Activated B cell treated with CpG ODN at 0.5 μM for 24 hours (primary cell): ENCODE measurements around the gene PPP1R37. TPM values are rescaled to one million over a fixed set of nuclear protein-coding genes. Genes with fewer than 3 reads are reported as not detected.
A peak's percentile ranks its signal among the peaks of the same experiment; 100 is the strongest.

Source experiments
- ATAC-seq: fragments of 200-7000 bp; cut with Tn5 transposase; one replicate; pipeline ENCODE4 v1.10.0; 2021; ENCODE audit warnings: low read depth, mild to moderate bottlenecking, moderate library complexity
- CTCF ChIA-PET: fragments of 350-600 bp; sonication (Branson Sonifier 250); formaldehyde crosslinking; loops from one replicate; lab custom pipeline; 2021; ENCODE audit warnings: antibody characterized with exemption; lab: Charles Lee
- POLR2A ChIA-PET: fragments of 350-600 bp; sonication (Branson Sonifier 250); formaldehyde crosslinking; loops from one replicate; lab custom pipeline; 2021; ENCODE audit warnings: antibody characterized with exemption; lab: Charles Lee
- DNase-seq: peaks from one replicate; pipeline ENCODE4 v3.0.0; 2022
- H3K27ac Mint-ChIP-seq: one replicate; pipeline ENCODE4 v1.8.0; 2020; ENCODE audit warnings: mixed read lengths
- H3K27me3 Mint-ChIP-seq: one replicate; pipeline ENCODE4 v1.8.0; 2021; ENCODE audit warnings: mixed read lengths
- H3K36me3 Mint-ChIP-seq: one replicate; pipeline ENCODE4 v1.8.0; 2021; ENCODE audit warnings: low read depth, mixed read lengths
- H3K4me1 Mint-ChIP-seq: one replicate; pipeline ENCODE4 v1.8.0; 2021; ENCODE audit warnings: mixed read lengths
- H3K4me3 Mint-ChIP-seq: one replicate; pipeline ENCODE4 v1.8.0; 2020; ENCODE audit warnings: mild to moderate bottlenecking, mixed read lengths
- H3K9me3 Mint-ChIP-seq: one replicate; pipeline ENCODE4 v1.8.0; 2020; ENCODE audit warnings: mixed read lengths
- intact Hi-C: fragments of 100-400 bp; cut with micrococcal nuclease; formaldehyde crosslinking; loops from one replicate; pipeline ENCODE4 v1.15.1; 2024
- total RNA-seq: library from RNA; stranded (reverse); gene quantifications from 2 replicates; pipeline ENCODE4 v1.2.3, GENCODE V29; 2022
- TF ChIP-seq, protein P1 (sequence below): fragments of 200-600 bp; IDR thresholded peaks from one replicate; pipeline ENCODE4 v1.8.0; 2022; ENCODE audit warnings: antibody characterized with exemption, mild to moderate bottlenecking

PPP1R37 gene, protein sequence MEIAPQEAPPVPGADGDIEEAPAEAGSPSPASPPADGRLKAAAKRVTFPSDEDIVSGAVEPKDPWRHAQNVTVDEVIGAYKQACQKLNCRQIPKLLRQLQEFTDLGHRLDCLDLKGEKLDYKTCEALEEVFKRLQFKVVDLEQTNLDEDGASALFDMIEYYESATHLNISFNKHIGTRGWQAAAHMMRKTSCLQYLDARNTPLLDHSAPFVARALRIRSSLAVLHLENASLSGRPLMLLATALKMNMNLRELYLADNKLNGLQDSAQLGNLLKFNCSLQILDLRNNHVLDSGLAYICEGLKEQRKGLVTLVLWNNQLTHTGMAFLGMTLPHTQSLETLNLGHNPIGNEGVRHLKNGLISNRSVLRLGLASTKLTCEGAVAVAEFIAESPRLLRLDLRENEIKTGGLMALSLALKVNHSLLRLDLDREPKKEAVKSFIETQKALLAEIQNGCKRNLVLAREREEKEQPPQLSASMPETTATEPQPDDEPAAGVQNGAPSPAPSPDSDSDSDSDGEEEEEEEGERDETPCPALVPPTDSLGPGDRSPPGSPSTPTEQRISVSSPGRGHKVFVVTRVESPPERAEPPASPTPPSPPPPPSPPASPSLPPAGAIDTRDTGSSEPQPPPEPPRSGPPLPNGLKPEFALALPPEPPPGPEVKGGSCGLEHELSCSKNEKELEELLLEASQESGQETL
- total RNA-seq = 18.8 and 27.2 TPM in 2 replicates

DNA sequence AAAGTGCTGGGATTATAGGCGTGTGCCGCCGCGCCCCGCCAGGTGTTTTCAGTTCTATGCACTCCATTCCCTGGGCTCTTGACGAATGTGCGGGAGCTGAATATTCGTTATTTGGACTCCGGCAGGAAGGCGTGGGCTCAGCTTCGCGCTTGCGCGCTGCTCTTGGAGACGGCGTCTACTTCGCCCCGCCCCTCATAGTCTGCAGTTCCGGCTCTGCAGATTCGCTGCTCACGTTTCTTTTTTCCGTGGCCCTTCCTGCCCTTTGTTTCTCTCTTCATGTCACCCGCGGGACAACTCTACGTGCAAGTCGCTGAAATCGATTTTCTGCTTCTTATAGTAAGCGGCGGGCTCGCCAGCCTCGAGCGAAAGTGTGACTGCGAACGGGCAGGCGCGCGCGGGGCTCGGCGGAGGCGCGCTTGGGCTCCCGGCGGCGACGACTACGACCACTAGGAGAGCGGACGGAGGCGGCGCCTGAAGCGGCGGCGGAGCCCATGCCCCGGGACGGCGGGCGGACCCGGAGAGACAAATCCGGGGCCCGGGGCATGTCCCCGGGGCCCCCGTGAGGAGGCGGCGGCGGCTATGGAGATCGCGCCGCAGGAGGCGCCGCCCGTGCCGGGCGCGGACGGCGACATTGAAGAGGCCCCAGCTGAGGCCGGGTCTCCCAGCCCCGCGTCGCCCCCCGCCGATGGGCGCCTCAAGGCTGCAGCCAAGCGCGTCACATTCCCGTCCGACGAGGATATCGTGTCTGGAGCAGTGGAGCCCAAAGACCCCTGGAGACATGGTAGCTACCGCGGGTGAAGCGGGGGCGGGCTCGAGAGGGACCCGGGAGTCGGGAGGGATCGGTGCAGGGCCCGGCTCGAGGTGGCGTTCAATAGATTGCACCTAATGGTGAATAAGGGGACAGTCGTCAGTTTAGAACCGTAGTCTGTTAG, at the start of gene PPP1R37:
PPP1R37 (plus strand) TSS at position 433 of the 932 bp plus-strand sequence; CDS start at position 580, 147 bp downstream.
- H3K27me3 Mint-ChIP-seq = no peaks in the 10 kb centered on the region
- peaks cover 24% of the 10 kb centered on the region for H3K36me3 Mint-ChIP-seq
- H3K4me1 Mint-ChIP-seq = peaks cover 54% of the 10 kb centered on the region
- CTCF ChIA-PET = interaction anchor here (0.9 to 2.9 kb wide), 5 partner anchors 25 to 85 kb away, joined by 3 to 11 read pairs (median 5); partner anchors contain the start of genes BLOC1S3 and TRAPPC6A
- no peaks in the 10 kb centered on the region for H3K9me3 Mint-ChIP-seq
- H3K4me3 Mint-ChIP-seq = peak within 1 kb of the TSS; percentile 93
- TF ChIP-seq, protein P1, sequence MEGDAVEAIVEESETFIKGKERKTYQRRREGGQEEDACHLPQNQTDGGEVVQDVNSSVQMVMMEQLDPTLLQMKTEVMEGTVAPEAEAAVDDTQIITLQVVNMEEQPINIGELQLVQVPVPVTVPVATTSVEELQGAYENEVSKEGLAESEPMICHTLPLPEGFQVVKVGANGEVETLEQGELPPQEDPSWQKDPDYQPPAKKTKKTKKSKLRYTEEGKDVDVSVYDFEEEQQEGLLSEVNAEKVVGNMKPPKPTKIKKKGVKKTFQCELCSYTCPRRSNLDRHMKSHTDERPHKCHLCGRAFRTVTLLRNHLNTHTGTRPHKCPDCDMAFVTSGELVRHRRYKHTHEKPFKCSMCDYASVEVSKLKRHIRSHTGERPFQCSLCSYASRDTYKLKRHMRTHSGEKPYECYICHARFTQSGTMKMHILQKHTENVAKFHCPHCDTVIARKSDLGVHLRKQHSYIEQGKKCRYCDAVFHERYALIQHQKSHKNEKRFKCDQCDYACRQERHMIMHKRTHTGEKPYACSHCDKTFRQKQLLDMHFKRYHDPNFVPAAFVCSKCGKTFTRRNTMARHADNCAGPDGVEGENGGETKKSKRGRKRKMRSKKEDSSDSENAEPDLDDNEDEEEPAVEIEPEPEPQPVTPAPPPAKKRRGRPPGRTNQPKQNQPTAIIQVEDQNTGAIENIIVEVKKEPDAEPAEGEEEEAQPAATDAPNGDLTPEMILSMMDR = no peak
- ATAC-seq = peak; percentile 69
- intact Hi-C loops = loop anchor here (1.0 to 5.0 kb wide), 6 partner anchors 10 to 341 kb away; partner anchors contain the start of genes BLOC1S3, CLASRP and TRAPPC6A
- POLR2A ChIA-PET = interaction anchor here (0.5 to 3.3 kb wide), 22 partner anchors 10 to 491 kb away, joined by 3 to 75 read pairs (median 5); partner anchors contain the start of genes BLOC1S3, CLPTM1, GEMIN7 and RELB
- DNase-seq = peak; percentile 81
- H3K27ac Mint-ChIP-seq = peak within 1 kb of the TSS; percentile 99

DNA sequence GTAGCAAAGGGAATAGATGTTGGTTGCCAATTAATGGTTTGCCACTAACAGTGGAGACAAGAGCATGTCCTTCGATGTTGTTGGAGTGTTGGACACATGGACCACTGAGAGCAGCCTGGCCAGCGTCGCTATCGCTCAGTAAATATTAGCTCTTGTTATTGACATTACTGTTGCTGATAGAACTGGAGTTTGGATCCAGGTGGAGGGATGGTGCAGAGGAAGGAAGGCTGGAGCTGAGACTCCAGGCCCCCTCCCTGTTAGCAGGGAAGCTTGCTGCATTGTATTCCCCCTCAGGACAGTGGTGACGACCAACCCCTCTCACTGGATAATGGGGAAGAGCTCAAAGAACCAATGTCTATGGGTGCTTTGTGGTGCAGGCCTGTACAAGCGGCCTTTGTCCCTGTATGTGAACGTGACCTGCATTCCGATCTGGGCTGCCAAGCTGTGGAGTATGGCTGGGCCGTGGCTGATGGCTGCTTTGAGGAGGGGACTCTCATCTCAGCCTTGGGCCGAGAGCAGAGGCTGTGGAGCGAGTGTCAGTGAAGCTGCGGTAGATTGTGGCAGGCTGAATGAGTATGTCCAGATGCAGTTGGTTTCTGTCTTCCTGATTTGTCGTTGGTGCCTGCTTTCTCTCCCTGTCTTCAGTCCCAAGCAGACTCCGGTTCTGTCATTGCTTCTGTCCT, 47.2 kb upstream of the PPP1R37 start:
- no peak for DNase-seq
- POLR2A ChIA-PET = interaction anchor here (0.6 to 1.4 kb wide), 7 partner anchors 14 to 542 kb away, joined by 3 to 6 read pairs (median 4); no protein-coding TSS in a partner anchor
- H3K4me1 Mint-ChIP-seq = peaks cover 77% of the 10 kb centered on the region
- TF ChIP-seq, protein P1 = no peak
- intact Hi-C loops = no loop called here
- peak overlapping the region; percentile 91 for H3K27ac Mint-ChIP-seq
- no peak overlapping the region for H3K4me3 Mint-ChIP-seq
- peaks cover 63% of the 10 kb centered on the region for H3K36me3 Mint-ChIP-seq
- CTCF ChIA-PET = interaction anchor here (1.3 to 3.1 kb wide), 2 partner anchors 13 to 56 kb away, joined by 3 to 11 read pairs; no protein-coding TSS in a partner anchor
- H3K27me3 Mint-ChIP-seq = no peaks in the 10 kb centered on the region
- ATAC-seq = no peak
- no peaks in the 10 kb centered on the region for H3K9me3 Mint-ChIP-seq

DNA sequence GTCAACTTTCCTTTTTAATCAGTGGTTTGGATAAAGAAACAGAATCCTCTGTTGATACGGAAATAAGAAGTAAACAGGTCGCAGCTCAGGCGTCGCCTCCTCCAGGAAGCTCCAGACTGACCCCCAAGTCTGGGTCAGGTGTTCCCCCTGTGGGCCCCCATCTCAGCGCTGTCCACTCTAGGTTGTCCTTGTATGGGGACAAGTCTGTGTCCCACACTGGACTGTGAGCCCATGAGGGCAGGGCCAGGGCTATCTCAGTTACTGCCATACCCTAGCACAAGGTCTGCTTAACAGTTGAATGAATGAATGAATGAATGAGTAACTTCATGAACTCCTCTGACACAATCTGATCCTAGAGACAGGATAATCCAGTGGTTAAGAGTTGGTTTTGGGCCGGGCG, 46.6 kb upstream of the PPP1R37 start:
- ATAC-seq (no peak), DNase-seq (no peak)
- Mint-ChIP-seq H3K9me3 (no peaks in the 10 kb centered on the region), H3K4me3 (no peak overlapping the region), H3K27ac (peak overlapping the region; percentile 91), H3K27me3 (no peaks in the 10 kb centered on the region), H3K4me1 (peaks cover 77% of the 10 kb centered on the region), H3K36me3 (peaks cover 59% of the 10 kb centered on the region)
- intact Hi-C loops = no loop called here
- ChIA-PET CTCF (interaction anchor here (1.3 to 3.1 kb wide), 2 partner anchors 13 to 57 kb away, joined by 3 to 11 read pairs; no protein-coding TSS in a partner anchor), POLR2A (interaction anchor here (0.6 to 1.6 kb wide), 7 partner anchors 10 to 541 kb away, joined by 3 to 7 read pairs (median 5); no protein-coding TSS in a partner anchor)
- TF ChIP-seq, protein P1 = no peak

DNA sequence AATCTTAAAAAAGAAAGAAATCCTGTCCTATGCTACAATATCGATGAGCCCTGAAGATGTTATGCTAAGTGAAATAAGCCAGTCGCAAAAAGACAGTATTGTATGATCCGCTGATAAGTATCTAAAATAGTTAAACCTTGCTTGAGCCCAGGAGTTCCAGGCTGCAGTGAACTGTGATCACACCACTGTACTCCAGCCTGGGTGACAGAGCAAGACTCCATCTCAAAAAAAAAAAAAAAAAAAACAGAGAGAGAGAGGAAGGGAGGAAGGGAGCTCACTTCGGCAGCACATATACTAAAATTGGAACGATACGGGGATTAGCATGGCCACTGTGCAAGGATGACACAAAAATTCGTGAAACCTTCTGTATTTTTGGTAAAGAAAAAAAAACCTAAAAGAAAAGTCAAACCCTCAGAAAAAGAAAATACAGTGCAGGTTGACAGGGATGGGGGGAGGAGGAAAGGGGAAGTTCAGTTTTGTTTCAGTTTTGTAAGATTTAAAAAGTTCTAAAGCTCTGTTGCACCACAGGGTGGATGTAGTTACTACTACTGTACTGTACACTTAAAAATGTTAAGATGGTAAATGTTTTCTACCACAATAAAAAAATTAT, 45.7 kb upstream of the PPP1R37 start:
- ChIA-PET POLR2A (interaction anchor here (0.6 to 1.6 kb wide), 12 partner anchors 9 to 420 kb away, joined by 3 to 15 read pairs (median 4); partner anchors contain the start of genes BLOC1S3, CLASRP, CLPTM1 and PPP1R37), CTCF (interaction anchor here (0.7 to 3.1 kb wide), 4 partner anchors 10 to 58 kb away, joined by 3 to 11 read pairs (median 4); no protein-coding TSS in a partner anchor)
- no peaks in the 10 kb centered on the region for H3K27me3 Mint-ChIP-seq
- TF ChIP-seq, protein P1 = no peak
- H3K4me3 Mint-ChIP-seq = peak overlapping the region; percentile 83
- intact Hi-C loops = loop anchor here (1.0 kb wide), 2 partner anchors 8 to 58 kb away; partner anchors contain the start of gene CLASRP
- DNase-seq (no peak), ATAC-seq (peak; percentile 73)
- H3K9me3 Mint-ChIP-seq = no peaks in the 10 kb centered on the region
- peak overlapping the region; percentile 91 for H3K27ac Mint-ChIP-seq
- H3K36me3 Mint-ChIP-seq = peaks cover 55% of the 10 kb centered on the region
- peaks cover 78% of the 10 kb centered on the region for H3K4me1 Mint-ChIP-seq
